Ectodermal cell (in vitro differentiated cells): ENCODE measurements around the gene PLAC1.

Experiments
- H3K27ac ChIP-seq: 2 replicates; pipeline ENCODE4 v1.7.0; 2013; ENCODE audit warnings: mild to moderate bottlenecking, low read depth, low read length; ENCODE audit not compliant: insufficient read depth, poor library complexity, severe bottlenecking
- H3K27me3 ChIP-seq: 2 replicates; pipeline ENCODE4 v1.7.0; 2013; ENCODE audit warnings: mild to moderate bottlenecking, low read length; ENCODE audit not compliant: insufficient read depth, control insufficient read depth, poor library complexity, severe bottlenecking
- H3K36me3 ChIP-seq: one replicate; pipeline ENCODE4 v1.7.0; 2013; ENCODE audit warnings: low read length; ENCODE audit not compliant: control insufficient read depth, insufficient read depth
- H3K4me1 ChIP-seq: one replicate; pipeline ENCODE4 v1.7.0; 2013; ENCODE audit warnings: low read length; ENCODE audit not compliant: control insufficient read depth, insufficient read depth
- H3K4me3 ChIP-seq: 2 replicates; pipeline ENCODE4 v1.7.0; 2013; ENCODE audit warnings: low read depth, low read length, control low read depth; ENCODE audit not compliant: insufficient read depth
- H3K9me3 ChIP-seq: 2 replicates; pipeline ENCODE4 v1.7.0; 2013; ENCODE audit warnings: mild to moderate bottlenecking, low read length, moderate library complexity; ENCODE audit not compliant: control insufficient read depth
- WGBS, 2 experiments: methylation state at CpG; one replicate each; pipeline ENCODE4 v1.1.7; 2013; ENCODE audit warnings: missing lambda C conversion rate in 2 of 2; 5-methylcytosine and 5-hydroxymethylcytosine counted together

The PLAC1 gene

GRCh38 chrX:134547047-134547679 lies 111.1 kb downstream of the PLAC1 start:
- H3K27me3 ChIP-seq = peaks cover 78% of the 10 kb centered on the region

DNA sequence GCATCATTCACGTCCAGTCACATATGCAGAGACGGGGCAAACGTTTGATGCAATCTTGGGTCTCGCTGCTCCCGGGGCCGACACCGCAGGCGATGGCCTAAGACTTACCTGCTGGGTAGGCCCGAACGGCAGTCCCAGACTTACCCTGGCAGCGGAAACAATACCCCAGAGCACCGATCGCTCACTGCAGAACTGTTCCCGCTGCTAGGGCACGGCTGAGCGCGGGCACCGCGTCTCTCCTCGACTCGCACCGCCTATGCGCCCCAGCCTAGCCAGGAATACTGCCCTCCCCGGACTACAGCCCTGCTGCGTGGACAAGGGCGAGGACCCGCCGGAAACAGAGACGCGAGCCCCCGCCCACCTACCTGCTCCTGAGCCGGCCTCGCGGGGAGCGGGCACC lies 112.1 kb downstream of the PLAC1 start:
- H3K36me3 ChIP-seq = no peaks in the 10 kb centered on the region
- peaks cover 68% of the 10 kb centered on the region for H3K27me3 ChIP-seq
- H3K9me3 ChIP-seq = no peaks in the 10 kb centered on the region
- H3K4me1 ChIP-seq = no peaks in the 10 kb centered on the region
- H3K27ac ChIP-seq = no peak overlapping the region
- 91 to 92% methylated on average over 35 of the region's 35 CpGs for WGBS, 2 experiments
- no peak overlapping the region for H3K4me3 ChIP-seq

More at GRCh38 chrX:134547047-134547679, 111.1 kb downstream of the PLAC1 start:
- H3K4me1 ChIP-seq = no peaks in the 10 kb centered on the region
- H3K36me3 ChIP-seq = no peaks in the 10 kb centered on the region
- H3K9me3 ChIP-seq = no peaks in the 10 kb centered on the region
- WGBS, 2 experiments = 82 to 83% methylated on average over 7 of the region's 7 CpGs
- no peak overlapping the region for H3K4me3 ChIP-seq
- H3K27ac ChIP-seq = no peak overlapping the region

- H3K9me3 ChIP-seq = no peaks in the 10 kb centered on the region
- H3K27me3 ChIP-seq = peaks cover 62% of the 10 kb centered on the region
- H3K4me3 ChIP-seq = no peak overlapping the region
- H3K36me3 ChIP-seq = no peaks in the 10 kb centered on the region
- H3K27ac ChIP-seq = no peak overlapping the region
- 87 to 89% methylated on average over 20 of the region's 20 CpGs for WGBS, 2 experiments
- H3K4me1 ChIP-seq = no peaks in the 10 kb centered on the region
Observed at GRCh38 chrX:134545510-134545909, 112.8 kb downstream of the PLAC1 start.

DNA sequence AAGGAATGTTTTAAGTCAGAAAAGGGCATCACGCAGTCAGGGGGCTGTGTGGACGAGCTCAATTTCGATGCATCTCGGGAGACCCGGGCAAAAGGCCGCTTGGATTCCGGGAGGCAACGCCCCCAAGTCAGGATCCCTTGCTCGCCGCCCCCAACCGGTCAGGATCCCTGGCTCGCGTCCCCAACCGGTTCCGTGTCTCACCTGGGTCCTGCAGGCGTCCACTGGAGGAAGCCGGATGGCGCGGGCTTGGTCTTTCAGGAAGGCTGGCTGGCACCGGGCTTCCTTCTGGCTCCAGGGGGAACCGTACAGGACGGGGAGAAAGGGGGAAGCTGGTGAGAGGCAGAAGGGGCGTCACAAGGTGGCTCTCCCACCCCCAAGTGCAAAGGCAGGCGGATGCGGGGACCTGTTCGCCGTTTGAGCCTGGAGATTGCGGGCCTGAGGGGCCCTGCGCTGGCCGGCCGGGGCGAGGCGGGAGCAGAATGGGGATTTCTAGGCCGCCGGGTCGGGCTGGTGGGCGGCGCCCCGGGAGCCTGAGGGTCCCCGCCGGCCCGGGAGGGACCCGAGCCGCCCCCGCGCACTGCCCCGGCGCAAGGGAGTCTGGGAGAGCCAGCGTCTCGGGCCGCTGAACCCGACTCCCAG lies 113.6 kb downstream of the PLAC1 start:
- H3K36me3 ChIP-seq = no peaks in the 10 kb centered on the region
- H3K27ac ChIP-seq = no peak overlapping the region
- 50 to 59% methylated on average over 52 of the region's 52 CpGs for WGBS, 2 experiments
- H3K9me3 ChIP-seq = no peaks in the 10 kb centered on the region
- peaks cover 53% of the 10 kb centered on the region for H3K27me3 ChIP-seq
- H3K4me3 ChIP-seq = peak overlapping the region; percentile 27
- H3K4me1 ChIP-seq = no peaks in the 10 kb centered on the region

- no peaks in the 10 kb centered on the region for H3K4me1 ChIP-seq
- H3K27me3 ChIP-seq = peaks cover 48% of the 10 kb centered on the region
- no peak overlapping the region for H3K4me3 ChIP-seq
- H3K9me3 ChIP-seq = no peaks in the 10 kb centered on the region
- 67 to 80% methylated on average over 2 to 4 of the region's 6 CpGs for WGBS, 2 experiments
- no peak overlapping the region for H3K27ac ChIP-seq
- H3K36me3 ChIP-seq = no peaks in the 10 kb centered on the region
Observed at GRCh38 chrX:134544135-134544512, 114.1 kb downstream of the PLAC1 start.

DNA sequence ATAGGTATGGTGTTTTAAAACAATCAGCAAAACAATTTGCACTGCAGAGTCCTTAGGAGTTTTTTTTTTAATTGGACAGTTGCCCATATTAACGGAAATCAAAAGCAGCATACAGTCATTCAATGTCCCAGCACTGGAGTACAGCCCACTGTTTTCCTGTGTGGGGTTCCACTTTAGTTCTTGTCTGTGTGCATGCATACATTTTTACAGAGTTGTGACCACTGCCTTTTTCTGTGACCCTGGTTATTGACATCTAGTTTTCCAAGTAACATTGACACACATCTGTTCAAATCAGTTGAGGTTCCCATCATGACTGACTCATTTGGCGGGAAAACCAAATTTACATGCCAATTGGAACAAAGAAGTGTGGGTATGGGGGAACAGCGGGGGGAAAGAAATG lies 115.0 kb downstream of the PLAC1 start:
- Histone ChIP-seq H3K27me3 (peaks cover 41% of the 10 kb centered on the region), H3K9me3 (no peaks in the 10 kb centered on the region), H3K36me3 (no peaks in the 10 kb centered on the region), H3K4me1 (no peaks in the 10 kb centered on the region), H3K27ac (no peak overlapping the region), H3K4me3 (no peak overlapping the region)
- WGBS, 2 experiments = 57 to 89% methylated on average over 1 to 2 of the region's 3 CpGs

GRCh38 chrX:134542485-134542884 lies 115.8 kb downstream of the PLAC1 start:
- WGBS, 2 experiments = 62 to 72% methylated on average over 2 of the region's 2 CpGs
- Histone ChIP-seq H3K4me3 (no peak overlapping the region), H3K9me3 (no peaks in the 10 kb centered on the region)

GRCh38 chrX:134541906-134542305 lies 116.4 kb downstream of the PLAC1 start:
- Histone ChIP-seq H3K27me3 (peaks cover 27% of the 10 kb centered on the region), H3K4me1 (no peaks in the 10 kb centered on the region)
- 86 to 100% methylated on average over 3 of the region's 3 CpGs for WGBS, 2 experiments

More at GRCh38 chrX:134542485-134542884, 115.8 kb downstream of the PLAC1 start:
- Histone ChIP-seq H3K4me1 (no peaks in the 10 kb centered on the region), H3K36me3 (no peaks in the 10 kb centered on the region), H3K27me3 (peaks cover 33% of the 10 kb centered on the region), H3K27ac (no peak overlapping the region)

DNA sequence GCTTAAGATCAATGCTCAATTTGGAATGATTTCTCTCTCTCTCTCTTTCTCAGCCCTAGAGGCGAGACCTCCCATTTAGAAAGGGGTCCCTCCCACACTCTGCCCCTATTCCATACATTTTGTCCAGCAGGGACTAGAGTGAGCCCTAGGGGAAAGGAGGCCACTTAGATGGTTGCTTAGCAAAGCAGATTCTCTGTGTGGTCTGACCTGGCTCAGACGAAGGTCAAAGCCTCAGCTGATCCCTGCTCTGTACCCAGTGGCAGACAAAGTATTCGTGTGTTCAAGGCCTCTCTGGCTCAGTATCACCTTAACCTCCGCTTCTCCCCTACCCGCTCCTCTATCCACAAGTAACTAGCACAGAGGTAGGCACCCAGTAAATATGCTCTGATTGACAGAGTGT lies 120.0 kb downstream of the PLAC1 start:
- Histone ChIP-seq H3K4me1 (no peaks in the 10 kb centered on the region), H3K4me3 (no peak overlapping the region), H3K36me3 (no peaks in the 10 kb centered on the region), H3K9me3 (no peaks in the 10 kb centered on the region), H3K27me3 (no peaks in the 10 kb centered on the region), H3K27ac (no peak overlapping the region)
- 82 to 88% methylated on average over 4 to 5 of the region's 5 CpGs for WGBS, 2 experiments

More at GRCh38 chrX:134541906-134542305, 116.4 kb downstream of the PLAC1 start:
- no peak overlapping the region for H3K27ac ChIP-seq
- H3K9me3 ChIP-seq = no peaks in the 10 kb centered on the region
- no peaks in the 10 kb centered on the region for H3K36me3 ChIP-seq
- no peak overlapping the region for H3K4me3 ChIP-seq

GRCh38 chrX:134537179-134537955 lies 120.9 kb downstream of the PLAC1 start:
- Histone ChIP-seq H3K27ac (no peak overlapping the region), H3K4me1 (no peaks in the 10 kb centered on the region), H3K36me3 (no peaks in the 10 kb centered on the region), H3K27me3 (no peaks in the 10 kb centered on the region), H3K4me3 (no peak overlapping the region), H3K9me3 (no peaks in the 10 kb centered on the region)
- WGBS, 2 experiments = 71 to 74% methylated on average over 5 of the region's 5 CpGs
